ENCODE data around the gene TRPV3. TPM values are rescaled to one million over a fixed set of nuclear protein-coding genes. Genes with fewer than 3 reads are reported as not detected.
"Not testable (repeated sequence)": the region's sequence is repeated elsewhere in the genome, so short reads cannot be mapped to it uniquely, and the experiment has no call there.

Gene TRPV3
- total RNA-seq, 1 donor from 2014 or later: 1.6 TPM

GRCh38 chr17:3474212-3474611 is 83.4 kb downstream of the TRPV3 start:
- Mint-ChIP-seq H3K4me3 (ENCODE audit: low read depth) (no peak overlapping the region), H3K27me3 (no peaks in the 10 kb centered on the region), H3K4me1 (ENCODE audit: low read depth) (peaks cover 19% of the 10 kb centered on the region), H3K9me3 (ENCODE audit: low read depth) (peaks cover 3% of the 10 kb centered on the region), H3K36me3 (ENCODE audit: insufficient read depth) (peaks cover 1% of the 10 kb centered on the region), H3K27ac (peak overlapping the region; percentile 61)
- TF ChIP-seq, protein P1, sequence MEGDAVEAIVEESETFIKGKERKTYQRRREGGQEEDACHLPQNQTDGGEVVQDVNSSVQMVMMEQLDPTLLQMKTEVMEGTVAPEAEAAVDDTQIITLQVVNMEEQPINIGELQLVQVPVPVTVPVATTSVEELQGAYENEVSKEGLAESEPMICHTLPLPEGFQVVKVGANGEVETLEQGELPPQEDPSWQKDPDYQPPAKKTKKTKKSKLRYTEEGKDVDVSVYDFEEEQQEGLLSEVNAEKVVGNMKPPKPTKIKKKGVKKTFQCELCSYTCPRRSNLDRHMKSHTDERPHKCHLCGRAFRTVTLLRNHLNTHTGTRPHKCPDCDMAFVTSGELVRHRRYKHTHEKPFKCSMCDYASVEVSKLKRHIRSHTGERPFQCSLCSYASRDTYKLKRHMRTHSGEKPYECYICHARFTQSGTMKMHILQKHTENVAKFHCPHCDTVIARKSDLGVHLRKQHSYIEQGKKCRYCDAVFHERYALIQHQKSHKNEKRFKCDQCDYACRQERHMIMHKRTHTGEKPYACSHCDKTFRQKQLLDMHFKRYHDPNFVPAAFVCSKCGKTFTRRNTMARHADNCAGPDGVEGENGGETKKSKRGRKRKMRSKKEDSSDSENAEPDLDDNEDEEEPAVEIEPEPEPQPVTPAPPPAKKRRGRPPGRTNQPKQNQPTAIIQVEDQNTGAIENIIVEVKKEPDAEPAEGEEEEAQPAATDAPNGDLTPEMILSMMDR (IDR thresholded peaks at IDR 0.05; ENCODE audit: unreplicated experiment): no peak
- DNase-seq (ENCODE audit: low spot score, unreplicated experiment): no peak

- Mint-ChIP-seq H3K9me3 (ENCODE audit: low read depth) (peaks cover 3% of the 10 kb centered on the region), H3K36me3 (ENCODE audit: insufficient read depth) (peaks cover 1% of the 10 kb centered on the region), H3K27me3 (no peaks in the 10 kb centered on the region), H3K4me3 (ENCODE audit: low read depth) (no peak overlapping the region), H3K27ac (no peak overlapping the region), H3K4me1 (ENCODE audit: low read depth) (peaks cover 17% of the 10 kb centered on the region)
- no peak for DNase-seq (ENCODE audit: low spot score, unreplicated experiment)
- TF ChIP-seq, protein P1 (IDR thresholded peaks at IDR 0.05; ENCODE audit: unreplicated experiment): no peak
Measured at GRCh38 chr17:3472137-3472536, 85.5 kb downstream of the TRPV3 start.

DNA sequence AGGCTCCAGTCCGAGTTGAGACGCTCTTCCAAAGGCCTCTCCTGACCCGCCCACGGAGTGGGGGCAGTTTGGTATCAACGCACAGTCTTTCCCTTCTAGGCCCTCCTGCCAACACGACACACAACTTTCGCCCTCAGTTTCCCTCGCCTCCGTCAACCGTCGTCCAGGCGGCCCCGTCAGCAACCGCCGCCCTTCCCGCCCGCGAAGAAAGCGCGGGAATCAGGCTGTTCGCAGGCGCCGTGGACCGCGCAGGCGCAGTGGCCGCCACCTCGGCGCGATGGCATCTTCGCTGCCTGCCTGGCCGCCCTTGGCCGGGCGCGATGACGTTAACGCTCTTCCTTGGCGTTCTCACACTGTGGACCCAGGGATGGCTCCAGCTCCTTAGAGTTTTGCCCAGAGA is 86.0 kb downstream of the TRPV3 start, which contains the start of gene SPATA22:
SPATA22 (minus strand) TSS at position 221 of the 400 bp plus-strand sequence. CDS start 2,494 bp downstream, outside the sequence.
- DNase-seq (ENCODE audit: low spot score, unreplicated experiment): no peak
- Mint-ChIP-seq H3K27ac (no peak within 1 kb of the TSS), H3K9me3 (ENCODE audit: low read depth) (peaks cover 3% of the 10 kb centered on the region), H3K4me3 (ENCODE audit: low read depth) (no peak within 1 kb of the TSS), H3K4me1 (ENCODE audit: low read depth) (peaks cover 17% of the 10 kb centered on the region), H3K27me3 (no peaks in the 10 kb centered on the region), H3K36me3 (ENCODE audit: insufficient read depth) (peaks cover 1% of the 10 kb centered on the region)
- TF ChIP-seq, protein P1 (IDR thresholded peaks at IDR 0.05; ENCODE audit: unreplicated experiment): no peak

GRCh38 chr17:3469529-3469928 is 88.1 kb downstream of the TRPV3 start:
- DNase-seq (ENCODE audit: low spot score, unreplicated experiment): no peak
- TF ChIP-seq, protein P1 (IDR thresholded peaks at IDR 0.05; ENCODE audit: unreplicated experiment): no peak
- H3K27me3 Mint-ChIP-seq: no peaks in the 10 kb centered on the region
- peaks cover 3% of the 10 kb centered on the region for H3K9me3 Mint-ChIP-seq (ENCODE audit: low read depth)
- H3K36me3 Mint-ChIP-seq (ENCODE audit: insufficient read depth): peaks cover 1% of the 10 kb centered on the region
- H3K4me1 Mint-ChIP-seq (ENCODE audit: low read depth): peaks cover 6% of the 10 kb centered on the region
- no peak overlapping the region for H3K27ac Mint-ChIP-seq
- no peak overlapping the region for H3K4me3 Mint-ChIP-seq (ENCODE audit: low read depth)

DNA sequence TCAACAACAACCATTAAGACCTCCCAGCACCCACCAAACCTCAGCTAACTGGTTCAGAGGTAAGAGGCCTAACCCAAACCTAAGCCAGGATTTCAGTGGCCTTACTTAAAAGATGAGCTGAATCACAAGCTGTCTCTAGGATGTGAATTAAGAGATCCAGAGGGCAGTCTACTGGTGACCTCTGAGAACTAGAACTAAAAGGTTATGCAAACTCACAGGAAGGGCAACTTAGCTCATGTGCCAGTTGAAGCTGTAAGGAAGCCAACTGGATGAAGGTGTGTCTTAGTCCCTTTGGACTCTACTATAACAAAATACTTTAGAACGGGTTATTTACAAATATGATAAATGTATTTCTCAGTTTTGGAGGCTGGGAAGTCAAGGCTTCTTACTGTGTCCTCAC is 91.3 kb downstream of the TRPV3 start:
- not testable (repeated sequence) for H3K27me3 Mint-ChIP-seq; H3K4me3 Mint-ChIP-seq (ENCODE audit: low read depth); DNase-seq (ENCODE audit: low spot score, unreplicated experiment); H3K9me3 Mint-ChIP-seq (ENCODE audit: low read depth); H3K4me1 Mint-ChIP-seq (ENCODE audit: low read depth); H3K27ac Mint-ChIP-seq; H3K36me3 Mint-ChIP-seq (ENCODE audit: insufficient read depth)

Other genes with a start within 250 kb of the TRPV3 start
- gene OR3A2, start 171.5 kb downstream of the TRPV3 start, total RNA-seq: not detected in 2 replicates
- not detected in 2 replicates for gene OR1E1, start 159.4 kb downstream of the TRPV3 start, total RNA-seq
- gene OR3A3, start 146.4 kb downstream of the TRPV3 start, total RNA-seq: not detected in 2 replicates
- gene OR1E2, start 124.0 kb downstream of the TRPV3 start, total RNA-seq: not detected in 2 replicates
- not detected in 2 replicates for gene SPATA22, start 86.0 kb downstream of the TRPV3 start, total RNA-seq
- not detected in 2 replicates for gene ASPA, start 81.8 kb downstream of the TRPV3 start, total RNA-seq
- gene TRPV1, start 51.6 kb upstream of the TRPV3 start, total RNA-seq: 11.9 and 12.5 TPM in 2 replicates
- gene SHPK, start 78.4 kb upstream of the TRPV3 start, total RNA-seq: 19.2 and 22.0 TPM in 2 replicates
- gene CTNS, start 78.9 kb upstream of the TRPV3 start, total RNA-seq: 16.4 and 16.5 TPM in 2 replicates
- 81.3 and 93.8 TPM in 2 replicates for gene TAX1BP3, start 110.8 kb upstream of the TRPV3 start, total RNA-seq
- gene EMC6, start 111.0 kb upstream of the TRPV3 start, total RNA-seq: 40.0 and 42.8 TPM in 2 replicates
- gene P2RX5, start 138.3 kb upstream of the TRPV3 start, total RNA-seq: 0.89 and 0.95 TPM in 2 replicates
- gene HASPIN, start 166.1 kb upstream of the TRPV3 start, total RNA-seq: 8.5 and 8.6 TPM in 2 replicates
- gene ITGAE, start 243.4 kb upstream of the TRPV3 start, total RNA-seq: 28.0 and 29.0 TPM in 2 replicates

Measured in progenitor cell of endocrine pancreas (in vitro differentiated cells).